Heart left ventricle (tissue), 16 donors: ENCODE results near the gene CPE. TPM values are rescaled to one million over a fixed set of nuclear protein-coding genes. Genes with fewer than 3 reads are reported as not detected.
A peak's percentile ranks its signal among the peaks of the same experiment; 100 is the strongest.
"Not testable (repeated sequence)": the region's sequence is repeated elsewhere in the genome, so short reads cannot be mapped to it uniquely, and the experiment has no call there.

Source experiments
- ATAC-seq, 4 donors: fragments of 200-7000 bp; cut with Tn5 transposase; one replicate each; pipeline ENCODE4 v1.9.1; 2020 to 2022; ENCODE audit warnings: moderate library complexity in 4 of 4, mild to moderate bottlenecking in 3 of 4, moderate number of reproducible peaks in 1 of 4
- DNase-seq, 5 donors: peaks; one replicate each; pipeline ENCODE4 v3.0.0-alpha.2; 2020
- H3K27ac ChIP-seq, 12 donors: fragments of 200-600 bp; sonication (generic) in 4 of 12; one replicate each; pipeline versions ENCODE4 v1.5.0 to v1.8.0; 2016 to 2022; ENCODE audit warnings: mild to moderate bottlenecking in 2 of 12
- H3K27me3 ChIP-seq, 9 donors: fragments of 200-600 bp; sonication (generic) in 2 of 9; one replicate each; pipeline versions ENCODE4 v1.5.1 to v1.8.0; 2016 to 2022; ENCODE audit warnings: mild to moderate bottlenecking in 3 of 9
- H3K36me3 ChIP-seq, 9 donors: fragments of 200-600 bp; sonication (generic) in 2 of 9; one replicate each; pipeline versions ENCODE4 v1.5.0 to v1.8.0; 2018 to 2022; ENCODE audit warnings: mild to moderate bottlenecking in 2 of 9
- H3K4me1 ChIP-seq, 12 donors: fragments of 200-600 bp; sonication (generic) in 4 of 12; one replicate each; pipeline versions ENCODE4 v1.5.0 to v1.8.0; 2016 to 2022; ENCODE audit warnings: mild to moderate bottlenecking in 3 of 12
- H3K4me3 ChIP-seq, 12 donors: fragments of 200-600 bp; sonication (generic) in 4 of 12; one replicate each; pipeline versions ENCODE4 v1.5.0 to v1.8.0; 2017 to 2022; ENCODE audit warnings: mild to moderate bottlenecking in 9 of 12, moderate library complexity in 4 of 12
- H3K9me3 ChIP-seq, 12 donors: fragments of 200-600 bp; sonication (generic) in 4 of 12; one replicate each; pipeline versions ENCODE4 v1.5.0 to v1.8.0; 2016 to 2022; ENCODE audit warnings: mild to moderate bottlenecking in 1 of 12
- CTCF ChIP-seq, 12 donors: fragments of 200-600 bp; sonication (generic) in 4 of 12; IDR thresholded peaks; one replicate each; pipeline versions ENCODE4 v1.5.0 to v1.8.0; 2018 to 2022; ENCODE audit warnings: antibody characterized with exemption in 12 of 12, mild to moderate bottlenecking in 5 of 12
- POLR2A ChIP-seq, 2 donors: fragments of 450-650 bp; IDR thresholded peaks; one replicate each; pipeline ENCODE4 v1.6.1; 2017; ENCODE audit warnings: antibody characterized with exemption in 2 of 2, mild to moderate bottlenecking in 2 of 2, moderate library complexity in 2 of 2
- WGBS, 4 donors: extraction: QIAGEN DNeasy Blood & Tissue Kit in 2 of 4; methylation state at CpG; one replicate each; pipeline versions ENCODE4 v1.1.5 to v1.1.7; 2013 to 2018; 5-methylcytosine and 5-hydroxymethylcytosine counted together
- intact Hi-C, 10 donors: fragments of 100-400 bp; cut with DNase I; formaldehyde crosslinking; loops; one replicate each; pipeline versions ENCODE4 v1.11.1 to v1.14.2; 2022
- polyA plus RNA-seq, 2 donors: library from polyadenylated mRNA; stranded (reverse); fragments of 200-250 nt; gene quantifications; one replicate each; pipeline ENCODE4 v1.2.3, GENCODE V29; 2013
- total RNA-seq, 9 donors: library from RNA; depleted of rRNA in 2 of 9; stranded (reverse); fragments of >200 nt in 2 of 9; fragmentation: NEBNext Ultra II Directional in 3 of 9; extraction: Animal tissue kit (Norgen Biotek cat#: 25700) in 3 of 9; gene quantifications; one replicate each; pipeline versions ENCODE4 v1.1.0 to v1.2.4, GENCODE V29; 2016 to 2023
- donor health status: ischemic (EF 13 %, LVEDD 7.1; RV severe dilation, severe dysfunction).
- donor health status: healthy with polysubstance abuse.
- donor health status: DM: no; HTN: yes; CAD: no.
- donor health status: DM: no; HTN: no; CAD: no.
- donor health status: ischemic (EF 25% LVEDD 6.9; RV normal size, moderate dysfunction).
- donor health status: ischemic (EF 25% LVEDD 5.7; RV mildly dilated, moderate dysfunction).
- donor health status: healthy.
- donor health status: DM: yes; HTN: yes; CAD: no.
- donor health status: ischemic (EF 35%, LVEDD 5.7; RV mildly dilated, moderate dysfunction).
- donor health status: nonischemic (EF 11% LVEDD 7.7; RV severe dilation, severe dysfunction).
- donor health status: DM: yes; HTN: yes; CAD: no.
- donor health status: PGD.
- donor health status: ischemic (EF 29% LVEDD 5.4; RV normal size, mild dysfunction).
- donor health status: nonischemic (EF 23%, LVEDD 6.1; RV moderate dilation, normal function).

Gene CPE
- total and polyA plus RNA-seq, 11 donors = 13.3 to 115 (median 28.4) TPM

DNA sequence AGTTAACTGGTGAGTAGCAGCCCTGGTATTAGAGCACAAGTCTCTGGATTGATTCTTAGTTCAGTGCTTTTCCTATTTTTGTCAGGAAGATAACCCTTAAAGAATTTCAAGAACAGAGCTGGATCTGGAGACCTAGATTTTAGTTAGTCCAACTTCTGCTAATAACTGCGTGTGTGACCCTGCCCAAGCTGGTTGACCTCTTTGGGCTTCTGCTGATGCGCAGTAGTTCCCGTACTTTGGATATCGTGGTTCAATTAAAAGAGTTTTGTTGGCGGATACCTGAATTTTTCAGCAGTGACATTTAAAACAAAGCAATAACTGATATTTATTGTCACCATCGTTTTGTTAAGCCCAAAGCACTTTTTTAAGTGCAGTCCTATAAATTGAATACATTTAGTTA lies 42.1 kb upstream of the CPE start:
- ATAC-seq (no peak), DNase-seq (no peak)
- Histone ChIP-seq H3K36me3 (peaks cover 0 to 75% (median 52%) of the 10 kb centered on the region in 9 donors), H3K4me1 (peaks cover 0 to 11% (median 0%) of the 10 kb centered on the region in 12 donors), H3K27ac (no peak overlapping the region), H3K27me3 (no peaks in the 10 kb centered on the region), H3K9me3 (no peaks in the 10 kb centered on the region), H3K4me3 (no peak overlapping the region)
- TF ChIP-seq POLR2A (IDR thresholded peaks at IDR 0.05) (no peak), CTCF (IDR thresholded peaks at IDR 0.05) (no peak)
- intact Hi-C loops = no loop called here
- WGBS, 4 donors = 93 to 95% (median 94%) methylated on average over 6 of the region's 6 CpGs

DNA sequence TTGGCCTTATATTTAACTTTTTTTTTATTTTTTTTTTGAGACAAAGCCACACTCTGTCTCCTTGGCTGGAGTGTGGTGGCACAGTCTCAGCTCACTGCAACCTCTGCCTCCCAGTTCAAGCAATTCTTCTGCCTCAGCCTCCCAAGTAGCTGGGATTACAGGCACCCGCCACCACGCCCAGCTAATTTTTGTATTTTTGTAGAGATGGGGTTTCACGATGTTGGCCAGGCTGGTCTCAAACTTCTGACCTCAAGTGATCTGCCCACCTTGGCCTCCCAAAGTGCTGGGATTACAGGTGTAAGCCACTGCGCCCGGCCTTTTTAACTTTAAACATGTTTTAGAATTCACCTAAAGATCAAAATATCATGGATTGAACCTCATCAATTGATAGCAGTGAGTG lies 36.5 kb upstream of the CPE start:
- not testable (repeated sequence) for H3K9me3 ChIP-seq, H3K27me3 ChIP-seq, DNase-seq, H3K4me3 ChIP-seq, H3K27ac ChIP-seq, H3K4me1 ChIP-seq, ATAC-seq
- peaks cover 0 to 61% (median 39%) of the 10 kb centered on the region in 9 donors for H3K36me3 ChIP-seq
- intact Hi-C loops = loop anchor here in 5 of 10 donors (2.0 to 10.0 kb wide), 4 partner anchors 122 to 212 kb away; no protein-coding TSS in a partner anchor
- WGBS, 4 donors = 95 to 98% (median 98%) methylated on average over 5 of the region's 5 CpGs

GRCh38 chr4:165343353-165344191 lies 35.2 kb upstream of the CPE start:
- peaks cover 0 to 52% (median 34%) of the 10 kb centered on the region in 9 donors for H3K36me3 ChIP-seq
- no peaks in the 10 kb centered on the region for H3K9me3 ChIP-seq
- DNase-seq (no peak), ATAC-seq (no peak)
- intact Hi-C loops = loop anchor here in 7 of 10 donors (1.0 to 10.0 kb wide), 6 partner anchors 121 to 213 kb away; no protein-coding TSS in a partner anchor
- no peaks in the 10 kb centered on the region for H3K4me1 ChIP-seq
- no peak overlapping the region for H3K4me3 ChIP-seq
- no peaks in the 10 kb centered on the region for H3K27me3 ChIP-seq
- 68 to 82% (median 73%) methylated on average over 13 of the region's 13 CpGs for WGBS, 4 donors
- TF ChIP-seq POLR2A (IDR thresholded peaks at IDR 0.05) (no peak), CTCF (IDR thresholded peaks at IDR 0.05) (peak in 7 of 12 donors; percentile 16 to 48 (median 34))
- no peak overlapping the region for H3K27ac ChIP-seq

DNA sequence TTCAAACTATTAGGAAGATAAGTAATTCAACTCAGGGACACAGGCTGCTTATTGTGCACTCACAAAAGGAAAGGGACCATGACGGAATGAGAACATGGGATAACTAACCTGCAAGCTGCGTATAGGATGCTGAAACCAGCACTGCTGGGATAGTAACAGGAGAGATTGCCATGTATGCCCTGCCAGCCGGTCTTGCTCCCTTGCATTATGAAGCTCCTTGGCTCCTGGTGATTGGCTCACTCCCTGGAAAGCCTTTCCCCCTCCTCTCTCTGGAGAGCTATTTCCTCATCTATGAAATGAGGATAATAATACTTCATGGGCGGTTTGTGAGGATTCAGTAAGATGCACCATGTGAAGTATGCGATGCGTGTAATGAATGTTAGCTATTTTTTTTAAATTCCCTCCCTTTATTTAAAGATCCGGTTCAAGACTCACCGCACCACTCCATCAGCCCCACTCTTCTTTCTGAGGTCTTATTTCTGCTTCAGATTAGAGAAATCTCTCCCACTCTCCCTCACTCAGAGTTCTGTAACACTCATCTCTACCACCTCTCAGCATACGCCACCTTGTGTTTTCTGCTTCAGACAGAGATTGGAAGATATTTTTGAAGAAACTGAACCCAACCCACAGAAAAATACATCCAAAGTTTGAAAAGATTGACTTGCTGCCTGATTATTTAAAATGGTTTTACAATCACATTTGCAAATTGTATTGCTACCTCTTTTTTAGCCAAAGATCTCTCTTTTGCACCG lies 33.0 kb upstream of the CPE start:
- peaks cover 0 to 30% (median 13%) of the 10 kb centered on the region in 9 donors for H3K36me3 ChIP-seq
- intact Hi-C loops = loop anchor here in 4 of 10 donors (5.0 to 10.0 kb wide), 4 partner anchors 119 to 214 kb away; no protein-coding TSS in a partner anchor
- H3K27me3 ChIP-seq = no peaks in the 10 kb centered on the region
- no peak for ATAC-seq
- no peak overlapping the region for H3K4me3 ChIP-seq
- TF ChIP-seq CTCF (IDR thresholded peaks at IDR 0.05) (peak in 1 of 12 donors; percentile 4), POLR2A (IDR thresholded peaks at IDR 0.05) (no peak)
- WGBS, 4 donors = 74 to 86% (median 82%) methylated on average over 10 of the region's 10 CpGs
- no peak overlapping the region for H3K27ac ChIP-seq
- DNase-seq = no peak
- no peaks in the 10 kb centered on the region for H3K9me3 ChIP-seq
- no peaks in the 10 kb centered on the region for H3K4me1 ChIP-seq
